Middle frontal gyrus (tissue), 1 donor: Measurements from ENCODE around the gene TMEM14A.
"Not testable (repeated sequence)": the region's sequence is repeated elsewhere in the genome, so short reads cannot be mapped to it uniquely, and the experiment has no call there.

Experiments
- DNase-seq: peaks from one replicate; pipeline ENCODE4 v3.0.0-alpha.2; 2015; ENCODE audit warnings: low spot score; ENCODE audit errors: extremely low spot score

TMEM14A gene

GRCh38 chr6:52655941-52656340 is 15.0 kb upstream of the TMEM14A start:
- not testable (repeated sequence) for DNase-seq

- DNase-seq: no peak
These were observed 13.0 kb upstream of the TMEM14A start for GRCh38 chr6:52657870-52658269.

- no peak for DNase-seq
These were observed 9.4 kb upstream of the TMEM14A start for GRCh38 chr6:52661551-52661950.

GRCh38 chr6:52662031-52662430 is 8.9 kb upstream of the TMEM14A start:
- DNase-seq: no peak

GRCh38 chr6:52663120-52663935 is 7.6 kb upstream of the TMEM14A start:
- DNase-seq: peak; percentile 51

GRCh38 chr6:52663936-52664185 is 7.1 kb upstream of the TMEM14A start:
- DNase-seq: no peak

- peak; percentile 82 for DNase-seq
These were observed 6.5 kb upstream of the TMEM14A start for GRCh38 chr6:52664186-52664990.

- DNase-seq: no peak
These were observed 5.8 kb upstream of the TMEM14A start for GRCh38 chr6:52664991-52665686.

GRCh38 chr6:52666071-52666470 is 4.8 kb upstream of the TMEM14A start:
- no peak for DNase-seq

GRCh38 chr6:52666523-52666922 is 4.4 kb upstream of the TMEM14A start:
- no peak for DNase-seq

- DNase-seq: no peak
These were observed 3.3 kb upstream of the TMEM14A start for GRCh38 chr6:52667572-52667971.

GRCh38 chr6:52671676-52672075 is 763 bp downstream of the TMEM14A start:
- no peak for DNase-seq

GRCh38 chr6:52672412-52673025 is 1.6 kb downstream of the TMEM14A start:
- DNase-seq: no peak

- DNase-seq: no peak
These were observed 3.8 kb downstream of the TMEM14A start for GRCh38 chr6:52674666-52675065.

GRCh38 chr6:52675372-52675771 is 4.5 kb downstream of the TMEM14A start:
- no peak for DNase-seq

GRCh38 chr6:52676631-52677030 is 5.7 kb downstream of the TMEM14A start:
- DNase-seq: not testable (repeated sequence)

GRCh38 chr6:52681416-52681815 is 10.5 kb downstream of the TMEM14A start:
- DNase-seq: no peak

GRCh38 chr6:52686878-52687699 is 16.2 kb downstream of the TMEM14A start:
- no peak for DNase-seq

GRCh38 chr6:52689857-52690256 is 18.9 kb downstream of the TMEM14A start:
- no peak for DNase-seq

GRCh38 chr6:52691718-52692117 is 20.8 kb downstream of the TMEM14A start:
- no peak for DNase-seq

- DNase-seq: no peak
These were observed 22.9 kb downstream of the TMEM14A start for GRCh38 chr6:52693773-52694172.
